HK-2 (cell line): ENCODE results near the gene MKS1.

Source experiments
- DNase-seq: peaks from one replicate; pipeline ENCODE4 v3.0.0-alpha.2; 2018; ENCODE audit not compliant: unreplicated experiment

MKS1 gene

GRCh38 chr17:58219007-58219788 lies at the start of gene MKS1:
Gene MKS1, minus strand, starts transcription at chr17:58219255. Its CDS starts 25 bp downstream, at chr17:58219230.
- DNase-seq = peak; percentile 96

GRCh38 chr17:58268326-58268725 lies 49.3 kb upstream of the MKS1 start:
- DNase-seq = no peak

- no peak for DNase-seq
Measured at GRCh38 chr17:58267347-58268324, 48.6 kb upstream of the MKS1 start.

GRCh38 chr17:58265902-58266875 lies 47.1 kb upstream of the MKS1 start:
- DNase-seq = no peak

GRCh38 chr17:58265271-58265670 lies 46.2 kb upstream of the MKS1 start:
- DNase-seq = no peak

- no peak for DNase-seq
Measured at GRCh38 chr17:58264407-58265103, 45.5 kb upstream of the MKS1 start.

GRCh38 chr17:58263773-58264172 lies 44.7 kb upstream of the MKS1 start:
- no peak for DNase-seq

GRCh38 chr17:58262149-58262548 lies 43.1 kb upstream of the MKS1 start:
- DNase-seq = no peak

GRCh38 chr17:58254803-58255202 lies 35.7 kb upstream of the MKS1 start:
- no peak for DNase-seq

- DNase-seq = no peak
Measured at GRCh38 chr17:58253082-58253481, 34.0 kb upstream of the MKS1 start.

GRCh38 chr17:58252141-58252540 lies 33.1 kb upstream of the MKS1 start:
- no peak for DNase-seq

- DNase-seq = no peak
Measured at GRCh38 chr17:58250344-58251011, 31.4 kb upstream of the MKS1 start.

- peak; percentile 74 for DNase-seq
Measured at GRCh38 chr17:58249270-58250133, 30.4 kb upstream of the MKS1 start.

- DNase-seq = no peak
Measured at GRCh38 chr17:58248955-58249269, 29.9 kb upstream of the MKS1 start.

- DNase-seq = no peak
Measured at GRCh38 chr17:58247511-58248363, 28.7 kb upstream of the MKS1 start.

GRCh38 chr17:58246781-58247180 lies 27.7 kb upstream of the MKS1 start:
- DNase-seq = no peak

GRCh38 chr17:58246104-58246740 lies 27.2 kb upstream of the MKS1 start:
- no peak for DNase-seq
